SK-N-SH (cell line): Measurements from ENCODE around the gene ZC3HAV1L. TPM values are rescaled to one million over a fixed set of nuclear protein-coding genes. Genes with fewer than 3 reads are reported as not detected.

Experiments used
- CTCF ChIA-PET: fragments of 300-600, 350-600 bp; formaldehyde crosslinking; extraction: SDS; loops from one replicate; lab custom pipeline; 2021; lab: Yijun Ruan, JAX
- POLR2A ChIA-PET: fragments of 350-600 bp; sonication (Branson Sonifier 250); formaldehyde crosslinking; extraction: SDS; loops from one replicate; lab custom pipeline; 2020; ENCODE audit warnings: antibody characterized with exemption, inconsistent platforms; lab: Yijun Ruan, JAX
- DNase-seq: peaks from one replicate; pipeline ENCODE4 v3.0.0; 2012
- H2AFZ ChIP-seq: fragments of 200-600 bp; sonication (generic); 2 replicates; pipeline ENCODE4 v1.8.1; 2016; ENCODE audit warnings: antibody characterized with exemption, mild to moderate bottlenecking, low read depth
- H3F3A ChIP-seq: fragments of 200-600 bp; sonication (generic); replicated peaks from 2 replicates; pipeline ENCODE3; 2016; ENCODE audit warnings: antibody characterized with exemption, mild to moderate bottlenecking; ENCODE audit not compliant: insufficient read depth
- H3K27ac ChIP-seq, 2 experiments: fragments of 200-500 bp in 1 of 2; fragments of 200-600 bp in 1 of 2; sonication (Bioruptor generic) in 1 of 2; sonication (generic), shearing (Covaris generic) in 1 of 2; 2 replicates each; pipeline versions ENCODE4 v1.5.1 to v1.6.1; 2014 to 2016; ENCODE audit warnings: low read depth in 2 of 2, inconsistent platforms in 1 of 2, low read length in 1 of 2, mild to moderate bottlenecking in 1 of 2, mixed read lengths in 1 of 2
- H3K27me3 ChIP-seq: fragments of 200-600 bp; sonication (generic), shearing (Covaris generic); 2 replicates; pipeline ENCODE4 v1.6.1; 2016; ENCODE audit warnings: mixed run types; ENCODE audit not compliant: insufficient read depth
- H3K36me3 ChIP-seq, 2 experiments: fragments of 200-500 bp in 1 of 2; fragments of 200-600 bp in 1 of 2; sonication (Bioruptor generic) in 1 of 2; sonication (generic) in 1 of 2; replicated peaks in 1 of 2; 2 replicates each; pipeline versions ENCODE3 to v1.5.1; 2014 to 2016; ENCODE audit warnings: low read length in 1 of 2, mild to moderate bottlenecking in 1 of 2; ENCODE audit not compliant: insufficient read depth in 2 of 2, control insufficient read depth in 1 of 2
- H3K4me1 ChIP-seq, 2 experiments: fragments of 200-500 bp in 1 of 2; fragments of 200-600 bp in 1 of 2; sonication (Bioruptor generic) in 1 of 2; sonication (generic), shearing (Covaris generic) in 1 of 2; 2 replicates each; pipeline versions ENCODE4 v1.5.1 to v1.6.1; 2014 to 2016; ENCODE audit warnings: low read depth in 1 of 2, low read length in 1 of 2, mixed run types in 1 of 2; ENCODE audit not compliant: insufficient read depth in 2 of 2, control insufficient read depth in 1 of 2
- H3K4me2 ChIP-seq: fragments of 200-600 bp; sonication (generic), shearing (Covaris generic); 2 replicates; pipeline ENCODE4 v1.6.1; 2017; ENCODE audit warnings: mixed run types
- H3K4me3 ChIP-seq, 2 experiments: fragments of 200-500 bp in 1 of 2; fragments of 200-600 bp in 1 of 2; sonication (Bioruptor generic) in 1 of 2; sonication (generic), shearing (Covaris generic) in 1 of 2; 2 replicates each; pipeline versions ENCODE4 v1.5.1 to v1.8.1; 2014 to 2016; ENCODE audit warnings: low read depth in 2 of 2, inconsistent platforms in 1 of 2, low read length in 1 of 2, mild to moderate bottlenecking in 1 of 2, mixed read lengths in 1 of 2, moderate library complexity in 1 of 2
- H3K79me2 ChIP-seq: fragments of 200-600 bp; sonication (generic); 2 replicates; pipeline ENCODE4 v1.8.1; 2017; ENCODE audit warnings: mild to moderate bottlenecking; ENCODE audit not compliant: insufficient read depth
- H3K9ac ChIP-seq: fragments of 200-600 bp; sonication (generic); 2 replicates; pipeline ENCODE4 v1.6.1; 2017; ENCODE audit warnings: mixed run types
- H3K9me2 ChIP-seq: fragments of 200-600 bp; sonication (generic); 2 replicates; pipeline ENCODE4 v1.6.1; 2017; ENCODE audit warnings: mixed run types
- H3K9me3 ChIP-seq: fragments of 200-600 bp; sonication (generic); 2 replicates; pipeline ENCODE4 v1.6.1; 2017; ENCODE audit warnings: mixed run types, mild to moderate bottlenecking, moderate library complexity
- H4K20me1 ChIP-seq: fragments of 200-600 bp; sonication (generic); 2 replicates; pipeline ENCODE4 v1.6.1; 2017; ENCODE audit warnings: mild to moderate bottlenecking, mixed run types; ENCODE audit not compliant: insufficient read depth
- CHD2 ChIP-seq: fragments of 150-350 bp; IDR thresholded peaks from 2 replicates; pipeline ENCODE4 v1.6.1; 2018; ENCODE audit warnings: low read length; ENCODE audit not compliant: partially characterized antibody
- ELF1 ChIP-seq: IDR thresholded peaks from 2 replicates; pipeline ENCODE4 v1.4.0; 2012
- EZH2phosphoT487 ChIP-seq: fragments of 200-600 bp; sonication (generic); IDR thresholded peaks from 2 replicates; pipeline ENCODE4 v1.6.1; 2017; ENCODE audit warnings: low read depth, mixed run types, mild to moderate bottlenecking, antibody characterized with exemption, moderate library complexity, borderline replicate concordance
- FOXJ3 ChIP-seq: sonication (generic); formaldehyde crosslinking; IDR thresholded peaks from 2 replicates; pipeline ENCODE4 v1.5.1; 2020; ENCODE audit warnings: mild to moderate bottlenecking, missing genetic modification reagents
- GABPA ChIP-seq: IDR thresholded peaks from 2 replicates; pipeline ENCODE4 v1.4.0; 2012; ENCODE audit warnings: low read depth, mild to moderate bottlenecking
- MEF2A ChIP-seq: IDR thresholded peaks from 2 replicates; pipeline ENCODE4 v1.4.0; 2012; ENCODE audit warnings: low read depth, borderline replicate concordance
- MXI1 ChIP-seq: IDR thresholded peaks from 2 replicates; pipeline ENCODE4 v1.6.1; 2012; ENCODE audit warnings: mild to moderate bottlenecking, low read depth, low read length, improper control_type of control experiment
- NFIC ChIP-seq: IDR thresholded peaks from 2 replicates; pipeline ENCODE4 v1.4.0; 2012; ENCODE audit warnings: borderline replicate concordance
- NRF1 ChIP-seq: IDR thresholded peaks from 2 replicates; pipeline ENCODE4 v1.6.1; 2012; ENCODE audit warnings: low read depth, mild to moderate bottlenecking, low read length
- RAD21 ChIP-seq: IDR thresholded peaks from 2 replicates; pipeline ENCODE4 v1.6.1; 2012; ENCODE audit warnings: mild to moderate bottlenecking, low read length
- RXRA ChIP-seq: IDR thresholded peaks from 2 replicates; pipeline ENCODE4 v1.4.0; 2012; ENCODE audit warnings: low read depth, mild to moderate bottlenecking, borderline replicate concordance
- SMC3 ChIP-seq: IDR thresholded peaks from 2 replicates; pipeline ENCODE4 v1.6.1; 2012; ENCODE audit warnings: low read depth, low read length, improper control_type of control experiment
- TAF1 ChIP-seq: IDR thresholded peaks from 2 replicates; pipeline ENCODE4 v1.6.1; 2012; ENCODE audit warnings: low read depth, mild to moderate bottlenecking, low read length, moderate library complexity, borderline replicate concordance
- TEAD4 ChIP-seq: IDR thresholded peaks from 2 replicates; pipeline ENCODE4 v1.4.0; 2012; ENCODE audit warnings: mild to moderate bottlenecking, borderline replicate concordance; ENCODE audit not compliant: insufficient read depth
- WGBS: methylation state at CpG from one replicate; pipeline ENCODE4 v1.1.6; 2017; ENCODE audit warnings: low lambda C conversion rate; 5-methylcytosine and 5-hydroxymethylcytosine counted together
- polyA plus RNA-seq, 3 experiments: library from polyadenylated mRNA; depleted of rRNA; stranded (reverse); fragments of >200 nt; gene quantifications; 2 replicates each; pipeline ENCODE4 v1.2.3, GENCODE V29; 2012
- TF ChIP-seq, protein P1 (sequence below): IDR thresholded peaks from 2 replicates; pipeline ENCODE4 v1.4.0; 2012; ENCODE audit warnings: low read depth, borderline replicate concordance
- TF ChIP-seq, protein P2 (sequence below): IDR thresholded peaks from 2 replicates; pipeline ENCODE4; 2012
- TF ChIP-seq, protein P3 (sequence below): IDR thresholded peaks from 2 replicates; pipeline ENCODE4 v1.6.1; 2012; ENCODE audit warnings: mild to moderate bottlenecking, low read depth, low read length, moderate library complexity
- TF ChIP-seq, protein P4 (sequence below): IDR thresholded peaks from 2 replicates; pipeline ENCODE4 v1.4.0; 2012; ENCODE audit warnings: low read depth
- TF ChIP-seq, protein P5 (sequence below): fragments of 200-600 bp; sonication (generic); IDR thresholded peaks from 2 replicates; pipeline ENCODE4 v1.6.1; 2017; ENCODE audit warnings: antibody characterized with exemption, mild to moderate bottlenecking, moderate library complexity

The ZC3HAV1L gene
- polyA plus RNA-seq, 1 of the 3 experiments (the other 2 are of a cell fraction) = 9.7 TPM

DNA sequence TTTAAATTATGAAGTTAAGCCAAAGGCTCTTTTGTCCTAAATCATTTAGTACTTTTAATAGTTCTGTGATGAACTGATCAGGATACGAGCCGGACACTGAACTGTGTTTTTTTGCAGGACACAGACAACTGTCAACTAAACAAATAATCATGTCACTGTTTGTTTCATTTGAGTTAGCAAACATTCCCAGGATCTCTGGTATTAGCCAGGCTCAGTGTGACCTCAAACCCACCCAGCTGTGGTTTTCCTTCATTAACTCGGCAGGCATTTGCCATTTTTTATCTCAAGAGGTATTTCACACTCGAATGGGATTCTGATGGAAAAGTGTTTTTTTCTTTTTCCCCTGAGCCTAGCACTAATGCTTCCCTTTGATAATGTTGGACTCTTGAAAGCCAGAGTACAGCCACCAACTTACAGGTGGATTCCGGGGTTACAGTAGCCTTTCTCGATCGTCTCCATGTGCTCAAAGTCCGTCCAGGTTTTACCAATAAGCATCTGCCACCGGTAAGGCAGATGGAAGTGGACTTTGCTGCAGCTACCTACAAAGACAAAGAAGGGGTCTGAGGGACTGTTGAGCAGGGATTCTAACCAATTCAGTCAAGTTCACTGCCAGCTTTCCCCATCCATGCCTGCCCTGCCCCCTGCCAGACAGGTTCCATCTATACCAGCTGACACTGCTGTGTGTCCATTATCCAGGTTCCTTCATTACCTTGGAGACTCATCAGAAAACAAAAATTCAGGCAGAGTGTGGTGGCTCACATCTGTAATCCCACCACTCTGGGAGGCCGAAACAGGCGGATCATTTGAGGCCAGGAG is 40.2 kb upstream of the ZC3HAV1L start:
- Histone ChIP-seq H3K79me2 (no peaks in the 10 kb centered on the region), H3K4me1 (peaks cover 0 to 3% of the 10 kb centered on the region in 2 experiments; a peak in 2 of 4 replicates), H3K27ac (no peak overlapping the region), H3F3A (peaks cover 9% of the 10 kb centered on the region), H4K20me1 (no peaks in the 10 kb centered on the region), H3K4me3 (no peak overlapping the region), H2AFZ (no peak overlapping the region), H3K4me2 (no peak overlapping the region), H3K27me3 (no peaks in the 10 kb centered on the region), H3K9me2 (no peaks in the 10 kb centered on the region), H3K9ac (no peak overlapping the region), H3K9me3 (no peaks in the 10 kb centered on the region), H3K36me3 (peaks cover 35 to 52% of the 10 kb centered on the region in 2 experiments)
- 84% methylated on average over 11 of the region's 11 CpGs for WGBS
- ChIA-PET CTCF (interaction anchor here (0.7 to 4.5 kb wide), 45 partner anchors 10 to 337 kb away, joined by 3 to 140 read pairs (median 6); partner anchors contain the start of gene ZC3HAV1L), POLR2A (no interaction called here)
- no peak for DNase-seq
- TF ChIP-seq RAD21 (no peak), RXRA (no peak), CHD2 (no peak), NRF1 (no peak), MXI1 (no peak), MEF2A (no peak), TAF1 (no peak), GABPA (no peak), NFIC (no peak), TEAD4 (no peak), SMC3 (no peak), FOXJ3 (no peak), ELF1 (no peak), EZH2phosphoT487 (no peak)
- TF ChIP-seq, protein P1, sequence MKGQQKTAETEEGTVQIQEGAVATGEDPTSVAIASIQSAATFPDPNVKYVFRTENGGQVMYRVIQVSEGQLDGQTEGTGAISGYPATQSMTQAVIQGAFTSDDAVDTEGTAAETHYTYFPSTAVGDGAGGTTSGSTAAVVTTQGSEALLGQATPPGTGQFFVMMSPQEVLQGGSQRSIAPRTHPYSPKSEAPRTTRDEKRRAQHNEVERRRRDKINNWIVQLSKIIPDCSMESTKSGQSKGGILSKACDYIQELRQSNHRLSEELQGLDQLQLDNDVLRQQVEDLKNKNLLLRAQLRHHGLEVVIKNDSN = no peak
- TF ChIP-seq, protein P2, sequence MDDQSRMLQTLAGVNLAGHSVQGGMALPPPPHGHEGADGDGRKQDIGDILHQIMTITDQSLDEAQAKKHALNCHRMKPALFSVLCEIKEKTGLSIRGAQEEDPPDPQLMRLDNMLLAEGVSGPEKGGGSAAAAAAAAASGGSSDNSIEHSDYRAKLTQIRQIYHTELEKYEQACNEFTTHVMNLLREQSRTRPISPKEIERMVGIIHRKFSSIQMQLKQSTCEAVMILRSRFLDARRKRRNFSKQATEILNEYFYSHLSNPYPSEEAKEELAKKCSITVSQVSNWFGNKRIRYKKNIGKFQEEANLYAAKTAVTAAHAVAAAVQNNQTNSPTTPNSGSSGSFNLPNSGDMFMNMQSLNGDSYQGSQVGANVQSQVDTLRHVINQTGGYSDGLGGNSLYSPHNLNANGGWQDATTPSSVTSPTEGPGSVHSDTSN = no peak
- TF ChIP-seq, protein P3, sequence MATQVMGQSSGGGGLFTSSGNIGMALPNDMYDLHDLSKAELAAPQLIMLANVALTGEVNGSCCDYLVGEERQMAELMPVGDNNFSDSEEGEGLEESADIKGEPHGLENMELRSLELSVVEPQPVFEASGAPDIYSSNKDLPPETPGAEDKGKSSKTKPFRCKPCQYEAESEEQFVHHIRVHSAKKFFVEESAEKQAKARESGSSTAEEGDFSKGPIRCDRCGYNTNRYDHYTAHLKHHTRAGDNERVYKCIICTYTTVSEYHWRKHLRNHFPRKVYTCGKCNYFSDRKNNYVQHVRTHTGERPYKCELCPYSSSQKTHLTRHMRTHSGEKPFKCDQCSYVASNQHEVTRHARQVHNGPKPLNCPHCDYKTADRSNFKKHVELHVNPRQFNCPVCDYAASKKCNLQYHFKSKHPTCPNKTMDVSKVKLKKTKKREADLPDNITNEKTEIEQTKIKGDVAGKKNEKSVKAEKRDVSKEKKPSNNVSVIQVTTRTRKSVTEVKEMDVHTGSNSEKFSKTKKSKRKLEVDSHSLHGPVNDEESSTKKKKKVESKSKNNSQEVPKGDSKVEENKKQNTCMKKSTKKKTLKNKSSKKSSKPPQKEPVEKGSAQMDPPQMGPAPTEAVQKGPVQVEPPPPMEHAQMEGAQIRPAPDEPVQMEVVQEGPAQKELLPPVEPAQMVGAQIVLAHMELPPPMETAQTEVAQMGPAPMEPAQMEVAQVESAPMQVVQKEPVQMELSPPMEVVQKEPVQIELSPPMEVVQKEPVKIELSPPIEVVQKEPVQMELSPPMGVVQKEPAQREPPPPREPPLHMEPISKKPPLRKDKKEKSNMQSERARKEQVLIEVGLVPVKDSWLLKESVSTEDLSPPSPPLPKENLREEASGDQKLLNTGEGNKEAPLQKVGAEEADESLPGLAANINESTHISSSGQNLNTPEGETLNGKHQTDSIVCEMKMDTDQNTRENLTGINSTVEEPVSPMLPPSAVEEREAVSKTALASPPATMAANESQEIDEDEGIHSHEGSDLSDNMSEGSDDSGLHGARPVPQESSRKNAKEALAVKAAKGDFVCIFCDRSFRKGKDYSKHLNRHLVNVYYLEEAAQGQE = no peak
- TF ChIP-seq, protein P4, sequence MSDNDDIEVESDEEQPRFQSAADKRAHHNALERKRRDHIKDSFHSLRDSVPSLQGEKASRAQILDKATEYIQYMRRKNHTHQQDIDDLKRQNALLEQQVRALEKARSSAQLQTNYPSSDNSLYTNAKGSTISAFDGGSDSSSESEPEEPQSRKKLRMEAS = no peak
- TF ChIP-seq, protein P5, sequence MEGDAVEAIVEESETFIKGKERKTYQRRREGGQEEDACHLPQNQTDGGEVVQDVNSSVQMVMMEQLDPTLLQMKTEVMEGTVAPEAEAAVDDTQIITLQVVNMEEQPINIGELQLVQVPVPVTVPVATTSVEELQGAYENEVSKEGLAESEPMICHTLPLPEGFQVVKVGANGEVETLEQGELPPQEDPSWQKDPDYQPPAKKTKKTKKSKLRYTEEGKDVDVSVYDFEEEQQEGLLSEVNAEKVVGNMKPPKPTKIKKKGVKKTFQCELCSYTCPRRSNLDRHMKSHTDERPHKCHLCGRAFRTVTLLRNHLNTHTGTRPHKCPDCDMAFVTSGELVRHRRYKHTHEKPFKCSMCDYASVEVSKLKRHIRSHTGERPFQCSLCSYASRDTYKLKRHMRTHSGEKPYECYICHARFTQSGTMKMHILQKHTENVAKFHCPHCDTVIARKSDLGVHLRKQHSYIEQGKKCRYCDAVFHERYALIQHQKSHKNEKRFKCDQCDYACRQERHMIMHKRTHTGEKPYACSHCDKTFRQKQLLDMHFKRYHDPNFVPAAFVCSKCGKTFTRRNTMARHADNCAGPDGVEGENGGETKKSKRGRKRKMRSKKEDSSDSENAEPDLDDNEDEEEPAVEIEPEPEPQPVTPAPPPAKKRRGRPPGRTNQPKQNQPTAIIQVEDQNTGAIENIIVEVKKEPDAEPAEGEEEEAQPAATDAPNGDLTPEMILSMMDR = no peak
